GM18951 (cell line): ENCODE results near the gene BRD1.
A peak's percentile ranks its signal among the peaks of the same experiment; 100 is the strongest.

ENCODE experiments used
- POLR2A ChIP-seq: IDR thresholded peaks from 4 replicates; pipeline ENCODE4 v1.6.1; 2011; ENCODE audit warnings: mild to moderate bottlenecking; ENCODE audit not compliant: insufficient read length, insufficient read depth; ENCODE audit errors: extremely low read depth
- in situ Hi-C: fragments of 300-500 bp; cut with MboI; formaldehyde crosslinking; loops from one replicate; pipeline ENCODE4 v1.12.0; 2022; ENCODE audit warnings: low sequenced_read_pairs, mixed read lengths, inconsistent platforms; ENCODE audit not compliant: unreplicated experiment

BRD1 gene

GRCh38 chr22:49775191-49775866 lies 52.3 kb downstream of the BRD1 start:
- in situ Hi-C loops: loop anchor here (10.0 kb wide), 1 partner anchor 139 kb away; the partner anchor contains the start of genes ALG12 and CRELD2
- TF ChIP-seq POLR2A: no peak

GRCh38 chr22:49774499-49775151 lies 53.0 kb downstream of the BRD1 start:
- in situ Hi-C loops: loop anchor here (10.0 to 25.0 kb wide), 3 partner anchors 140 to 438 kb away; partner anchors contain the start of genes ALG12, CRELD2 and SELENOO
- TF ChIP-seq POLR2A: no peak

- no peak for TF ChIP-seq POLR2A
- in situ Hi-C loops: loop anchor here (10.0 to 25.0 kb wide), 3 partner anchors 141 to 438 kb away; partner anchors contain the start of genes ALG12, CRELD2 and SELENOO
Observed at GRCh38 chr22:49774046-49774445, 53.6 kb downstream of the BRD1 start.

- in situ Hi-C loops: loop anchor here (10.0 to 25.0 kb wide), 3 partner anchors 141 to 439 kb away; partner anchors contain the start of genes ALG12, CRELD2 and SELENOO
- no peak for TF ChIP-seq POLR2A
Observed at GRCh38 chr22:49773531-49773930, 54.1 kb downstream of the BRD1 start.

DNA sequence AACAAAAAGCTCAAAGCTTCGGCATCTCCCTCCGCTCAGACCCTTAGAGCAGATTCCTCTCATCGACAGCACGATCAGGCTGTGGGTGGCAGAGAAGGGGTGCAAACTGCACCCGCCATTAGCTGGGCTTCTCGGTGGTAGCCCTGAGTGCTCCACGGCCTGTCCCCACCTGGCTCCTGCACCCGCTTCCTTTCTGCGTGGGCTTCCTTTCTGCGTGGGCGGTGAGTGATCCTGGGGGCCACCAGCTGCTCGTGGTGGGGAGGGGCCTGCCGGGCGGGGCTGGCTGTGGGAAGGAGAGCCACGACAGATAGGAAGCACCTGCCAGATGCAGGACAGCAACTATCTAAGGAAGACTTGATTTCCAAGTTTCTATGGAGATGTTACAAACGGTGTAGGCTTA lies 55.0 kb downstream of the BRD1 start:
- in situ Hi-C loops: loop anchor here (10.0 to 25.0 kb wide), 3 partner anchors 142 to 440 kb away; partner anchors contain the start of genes ALG12, CRELD2 and SELENOO

GRCh38 chr22:49771266-49772065 lies 56.2 kb downstream of the BRD1 start:
- in situ Hi-C loops: loop anchor here (10.0 to 25.0 kb wide), 3 partner anchors 143 to 441 kb away; partner anchors contain the start of genes ALG12, CRELD2 and SELENOO
- peak; percentile 13 for TF ChIP-seq POLR2A

More for the DNA sequence above, 55.0 kb downstream of the BRD1 start:
- TF ChIP-seq POLR2A: no peak

DNA sequence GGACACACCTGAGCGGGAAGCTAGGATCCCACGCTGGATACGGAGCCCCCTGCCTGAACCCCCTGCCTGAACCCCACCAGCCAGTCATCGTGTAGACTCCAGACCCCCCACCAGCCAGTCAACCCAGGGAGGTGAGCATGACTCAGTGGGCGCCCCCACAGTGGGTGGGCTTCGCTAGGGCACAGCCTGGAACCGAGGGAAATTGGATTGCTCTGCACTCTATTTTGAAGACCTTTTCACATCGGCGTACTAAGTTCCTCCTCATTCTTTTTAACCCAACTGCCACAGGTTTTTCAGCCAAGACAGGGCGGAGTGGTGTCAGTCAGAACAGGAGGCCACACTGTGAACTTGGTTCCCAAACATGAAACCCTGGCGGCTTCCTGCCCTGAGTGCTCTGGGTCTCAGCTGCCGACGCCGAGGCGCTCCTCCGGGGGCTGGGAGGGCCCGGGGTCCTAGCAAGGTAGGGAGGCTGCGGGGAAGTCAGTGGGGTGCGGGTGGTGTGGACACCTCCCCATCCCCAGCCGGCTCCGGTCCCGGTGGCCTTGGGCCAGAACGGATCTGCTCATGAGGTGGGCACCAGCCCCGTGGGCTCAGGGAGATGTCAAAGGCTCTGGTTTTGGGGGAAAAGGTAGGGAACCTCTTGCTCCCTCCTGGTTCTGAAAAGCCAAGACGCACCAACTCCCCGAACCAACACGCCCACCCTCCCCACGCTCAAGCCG lies 57.0 kb downstream of the BRD1 start:
- in situ Hi-C loops: loop anchor here (10.0 to 25.0 kb wide), 3 partner anchors 144 to 442 kb away; partner anchors contain the start of genes ALG12, CRELD2 and SELENOO
- TF ChIP-seq POLR2A: no peak

GRCh38 chr22:49769691-49770546 lies 57.8 kb downstream of the BRD1 start:
- TF ChIP-seq POLR2A: no peak

DNA sequence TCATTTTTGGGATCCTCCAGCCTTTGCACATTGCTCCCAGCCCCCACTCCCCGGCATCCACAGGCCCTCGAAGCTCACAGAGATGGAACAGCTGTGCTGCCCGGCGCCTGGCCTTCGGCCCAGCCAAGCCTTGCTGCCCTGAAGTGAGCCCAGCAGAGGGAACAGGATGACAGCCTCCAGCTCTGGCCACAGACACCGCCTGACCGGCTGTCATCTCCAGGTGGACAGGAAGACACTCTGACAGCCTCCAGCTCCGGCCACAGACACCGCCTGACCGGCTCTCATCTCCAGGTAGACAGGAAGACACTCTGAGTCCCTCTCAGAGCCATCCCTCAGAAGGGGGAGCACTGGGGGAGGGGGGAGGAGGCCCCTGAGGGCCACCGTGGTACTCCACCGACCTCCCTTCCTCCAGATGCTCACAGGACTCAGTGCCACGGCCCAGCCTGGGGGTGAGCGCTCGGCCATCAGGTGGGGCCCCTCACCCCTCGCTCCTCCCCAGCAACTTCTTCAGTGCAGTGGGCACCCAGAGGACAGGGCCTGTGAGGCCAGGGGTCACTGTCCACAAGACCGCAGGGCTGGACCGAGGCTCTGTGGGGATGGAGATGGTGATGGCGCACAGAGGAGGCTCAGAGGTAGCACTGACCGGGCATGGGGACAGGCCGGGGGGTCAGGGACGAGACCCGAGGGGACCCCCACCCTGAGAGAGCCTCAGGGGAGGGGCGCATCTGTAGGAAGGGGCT lies 58.6 kb downstream of the BRD1 start:
- no peak for TF ChIP-seq POLR2A
- in situ Hi-C loops: loop anchor here (25.0 kb wide), 2 partner anchors 268 to 443 kb away; partner anchors contain the start of gene SELENOO

More at GRCh38 chr22:49769691-49770546, 57.8 kb downstream of the BRD1 start:
- in situ Hi-C loops: loop anchor here (10.0 to 25.0 kb wide), 3 partner anchors 145 to 442 kb away; partner anchors contain the start of genes ALG12, CRELD2 and SELENOO

DNA sequence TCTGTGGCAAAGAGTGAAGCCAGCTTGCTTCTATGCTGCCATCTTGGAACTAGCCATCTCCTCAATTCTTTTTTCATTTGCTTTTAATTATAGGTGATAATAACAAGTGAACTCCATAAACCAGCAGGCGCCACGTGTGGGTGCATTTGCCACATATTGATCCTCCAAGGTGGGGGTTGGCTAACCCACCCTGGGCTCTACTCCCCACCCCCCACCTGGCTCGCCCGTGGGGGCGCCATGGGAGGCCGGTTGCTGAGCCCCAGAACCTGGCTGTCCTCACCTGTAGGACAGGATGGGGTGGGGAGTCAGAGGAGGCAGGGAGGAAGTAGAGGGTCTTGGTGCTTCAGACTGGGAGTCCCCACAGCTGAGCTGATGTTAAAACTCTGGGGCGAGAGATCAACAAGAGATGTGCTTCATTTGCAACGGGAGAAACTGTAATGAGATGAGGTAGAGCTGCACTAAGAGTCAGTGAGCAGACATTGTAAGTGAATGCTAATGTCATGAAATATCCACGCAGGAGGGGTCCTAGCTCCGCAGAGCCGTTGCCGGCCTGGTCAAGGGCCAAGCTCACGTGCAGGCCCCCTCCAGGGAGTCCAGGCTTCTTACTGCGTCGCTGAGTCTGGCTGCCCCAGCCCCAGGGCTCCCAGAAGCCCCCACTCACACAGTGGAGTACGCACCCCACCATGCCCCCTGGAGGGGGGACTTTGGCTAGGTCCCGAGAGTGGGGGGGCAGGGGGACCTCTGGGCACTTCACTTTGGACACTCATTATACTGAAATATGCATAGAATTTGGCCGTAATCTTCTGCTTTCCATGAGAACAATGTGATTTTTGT lies 59.4 kb downstream of the BRD1 start:
- no peak for TF ChIP-seq POLR2A
- in situ Hi-C loops: loop anchor here (25.0 kb wide), 2 partner anchors 269 to 444 kb away; partner anchors contain the start of gene SELENOO
